Neural progenitor cell (in vitro differentiated cells): ENCODE measurements around the gene CCDC106. TPM values are rescaled to one million over a fixed set of nuclear protein-coding genes. Genes with fewer than 3 reads are reported as not detected.

Experiments
- DNase-seq: peaks from one replicate; pipeline ENCODE4 v3.0.0-alpha.2; 2016; ENCODE audit warnings: low spot score
- H2AFZ ChIP-seq: fragments of 200-600 bp; sonication (generic); replicated peaks from 2 replicates; pipeline ENCODE4 v1.6.1; 2016; ENCODE audit warnings: antibody characterized with exemption
- H3F3A ChIP-seq: fragments of 200-600 bp; sonication (generic); 2 replicates; pipeline ENCODE4 v1.6.1; 2016; ENCODE audit warnings: antibody characterized with exemption, low read depth
- H3K27ac ChIP-seq: fragments of 200-600 bp; sonication (generic); 2 replicates; pipeline ENCODE4 v1.5.1; 2016; ENCODE audit warnings: mild to moderate bottlenecking
- H3K27me3 ChIP-seq: fragments of 200-600 bp; sonication (generic); 2 replicates; pipeline ENCODE4 v1.6.1; 2016; ENCODE audit warnings: mild to moderate bottlenecking, moderate library complexity
- H3K36me3 ChIP-seq: fragments of 200-600 bp; sonication (generic); 2 replicates; pipeline ENCODE4 v1.5.1; 2016
- H3K4me1 ChIP-seq: fragments of 200-600 bp; sonication (generic); 2 replicates; pipeline ENCODE4 v1.6.1; 2016; ENCODE audit warnings: mixed run types
- H3K4me2 ChIP-seq: fragments of 200-600 bp; sonication (generic); 2 replicates; pipeline ENCODE4 v1.6.1; 2016
- H3K4me3 ChIP-seq: fragments of 200-600 bp; sonication (generic); 2 replicates; pipeline ENCODE4 v1.5.1; 2016
- H3K79me2 ChIP-seq: fragments of 200-600 bp; sonication (generic); 2 replicates; pipeline ENCODE4 v1.6.1; 2016; ENCODE audit warnings: low read depth
- H3K9ac ChIP-seq: fragments of 200-600 bp; sonication (generic); 2 replicates; pipeline ENCODE4 v1.6.1; 2016
- H3K9me3 ChIP-seq: fragments of 200-600 bp; sonication (generic); 2 replicates; pipeline ENCODE4 v1.5.1; 2016; ENCODE audit warnings: low read depth
- H4K20me1 ChIP-seq: fragments of 200-600 bp; sonication (generic); 2 replicates; pipeline ENCODE4 v1.6.1; 2016; ENCODE audit warnings: low read depth
- H3K27ac Mint-ChIP-seq: 3 replicates; pipeline ENCODE4 v1.8.0; 2021; ENCODE audit warnings: mixed read lengths
- H3K27me3 Mint-ChIP-seq: 2 replicates; pipeline ENCODE4 v1.8.0; 2022; ENCODE audit warnings: low read depth, mild to moderate bottlenecking, inconsistent platforms, moderate library complexity, mixed read lengths; ENCODE audit not compliant: insufficient read depth
- H3K36me3 Mint-ChIP-seq: 3 replicates; pipeline ENCODE4 v1.8.0; 2021; ENCODE audit warnings: mixed read lengths
- H3K4me1 Mint-ChIP-seq: 3 replicates; pipeline ENCODE4 v1.8.0; 2021; ENCODE audit warnings: mixed read lengths
- H3K4me3 Mint-ChIP-seq: 3 replicates; pipeline ENCODE4 v1.8.0; 2021; ENCODE audit warnings: mild to moderate bottlenecking, moderate library complexity, mixed read lengths
- H3K9me3 Mint-ChIP-seq: 3 replicates; pipeline ENCODE4 v1.8.0; 2020; ENCODE audit warnings: mixed read lengths
- EZH2 ChIP-seq: fragments of 200-600 bp; sonication (generic); IDR thresholded peaks from 2 replicates; pipeline ENCODE4 v1.6.1; 2017; ENCODE audit warnings: antibody characterized with exemption, mild to moderate bottlenecking, moderate library complexity
- EZH2phosphoT487 ChIP-seq: fragments of 200-600 bp; sonication (generic); IDR thresholded peaks from 2 replicates; pipeline ENCODE4 v1.6.1; 2017; ENCODE audit warnings: antibody characterized with exemption
- total RNA-seq: library from RNA; depleted of rRNA; stranded (reverse); fragments of >200 nt; gene quantifications from 2 replicates; pipeline ENCODE4 v1.2.3, GENCODE V29; 2015; ENCODE audit warnings: low replicate concordance
- TF ChIP-seq, protein P1 (sequence below): fragments of 200-600 bp; sonication (generic); IDR thresholded peaks from 2 replicates; pipeline ENCODE4 v1.5.1; 2017; ENCODE audit warnings: antibody characterized with exemption, mild to moderate bottlenecking

CCDC106 gene
- total RNA-seq, 1 donor from 2014 or later: 7.6 TPM

DNA sequence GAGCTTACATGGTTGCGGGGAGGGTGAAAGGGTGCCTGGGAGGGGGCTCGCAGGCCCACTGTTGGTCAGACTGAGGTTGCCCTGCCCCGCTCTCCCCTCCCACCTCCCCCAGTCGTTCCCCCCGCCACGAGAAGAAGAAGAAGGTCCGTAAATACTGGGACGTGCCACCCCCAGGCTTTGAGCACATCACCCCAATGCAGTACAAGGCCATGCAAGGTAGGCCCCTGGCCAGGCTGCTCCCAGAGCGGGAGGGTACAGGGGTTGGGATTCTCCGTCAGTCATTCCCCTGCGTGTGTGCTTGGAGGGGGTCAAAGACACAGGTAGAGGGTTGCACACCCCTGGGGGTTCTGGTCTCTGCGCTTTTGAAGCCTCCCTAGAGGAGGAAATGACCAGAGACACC is 12.4 kb downstream of the CCDC106 start:
- Mint-ChIP-seq H3K27me3 (no peaks in the 10 kb centered on the region), H3K4me3 (no peak overlapping the region), H3K9me3 (no peaks in the 10 kb centered on the region), H3K4me1 (peaks cover 28% of the 10 kb centered on the region), H3K36me3 (peaks cover 29% of the 10 kb centered on the region), H3K27ac (no peak overlapping the region)
- Histone ChIP-seq H3K9me3 (no peaks in the 10 kb centered on the region), H4K20me1 (peaks cover 89% of the 10 kb centered on the region), H3K36me3 (no peaks in the 10 kb centered on the region), H3K9ac (no peak overlapping the region), H3F3A (peaks cover under 1% of the 10 kb centered on the region), H3K27ac (no peak overlapping the region), H3K4me1 (peaks cover 18% of the 10 kb centered on the region), H3K27me3 (no peaks in the 10 kb centered on the region), H2AFZ (no peak overlapping the region), H3K79me2 (peaks cover 98% of the 10 kb centered on the region), H3K4me3 (no peak overlapping the region), H3K4me2 (no peak overlapping the region)
- no peak for DNase-seq
- TF ChIP-seq EZH2phosphoT487: no peak
- TF ChIP-seq, protein P1, sequence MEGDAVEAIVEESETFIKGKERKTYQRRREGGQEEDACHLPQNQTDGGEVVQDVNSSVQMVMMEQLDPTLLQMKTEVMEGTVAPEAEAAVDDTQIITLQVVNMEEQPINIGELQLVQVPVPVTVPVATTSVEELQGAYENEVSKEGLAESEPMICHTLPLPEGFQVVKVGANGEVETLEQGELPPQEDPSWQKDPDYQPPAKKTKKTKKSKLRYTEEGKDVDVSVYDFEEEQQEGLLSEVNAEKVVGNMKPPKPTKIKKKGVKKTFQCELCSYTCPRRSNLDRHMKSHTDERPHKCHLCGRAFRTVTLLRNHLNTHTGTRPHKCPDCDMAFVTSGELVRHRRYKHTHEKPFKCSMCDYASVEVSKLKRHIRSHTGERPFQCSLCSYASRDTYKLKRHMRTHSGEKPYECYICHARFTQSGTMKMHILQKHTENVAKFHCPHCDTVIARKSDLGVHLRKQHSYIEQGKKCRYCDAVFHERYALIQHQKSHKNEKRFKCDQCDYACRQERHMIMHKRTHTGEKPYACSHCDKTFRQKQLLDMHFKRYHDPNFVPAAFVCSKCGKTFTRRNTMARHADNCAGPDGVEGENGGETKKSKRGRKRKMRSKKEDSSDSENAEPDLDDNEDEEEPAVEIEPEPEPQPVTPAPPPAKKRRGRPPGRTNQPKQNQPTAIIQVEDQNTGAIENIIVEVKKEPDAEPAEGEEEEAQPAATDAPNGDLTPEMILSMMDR: no peak
- TF ChIP-seq EZH2: no peak

DNA sequence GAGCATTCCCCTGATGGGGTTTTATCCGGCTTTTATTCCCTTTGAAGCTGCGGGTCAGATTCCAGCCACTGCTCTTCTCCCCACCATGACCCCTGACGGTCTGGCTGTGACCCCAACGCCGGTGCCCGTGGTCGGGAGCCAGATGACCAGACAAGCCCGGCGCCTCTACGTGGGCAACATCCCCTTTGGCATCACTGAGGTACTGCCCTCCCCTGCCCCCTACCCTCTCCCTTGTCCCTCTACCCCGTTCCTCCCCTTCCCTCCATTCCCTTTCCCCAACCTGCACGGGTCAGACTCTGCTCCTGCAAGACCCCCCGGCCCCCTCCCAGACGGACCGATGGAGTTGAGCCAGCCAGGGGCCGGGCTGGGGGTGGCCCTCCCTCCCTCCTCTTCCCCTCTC is 13.0 kb downstream of the CCDC106 start:
- Histone ChIP-seq H3K36me3 (no peaks in the 10 kb centered on the region), H3K4me3 (no peak overlapping the region), H2AFZ (no peak overlapping the region), H3K9me3 (no peaks in the 10 kb centered on the region), H3K27me3 (no peaks in the 10 kb centered on the region), H4K20me1 (peaks cover 90% of the 10 kb centered on the region), H3K4me2 (no peak overlapping the region), H3K27ac (no peak overlapping the region), H3K4me1 (peaks cover 18% of the 10 kb centered on the region), H3K79me2 (peaks cover 98% of the 10 kb centered on the region), H3F3A (no peaks in the 10 kb centered on the region), H3K9ac (no peak overlapping the region)
- H3K4me1 Mint-ChIP-seq: peaks cover 24% of the 10 kb centered on the region
- H3K9me3 Mint-ChIP-seq: no peaks in the 10 kb centered on the region
- H3K27me3 Mint-ChIP-seq: no peaks in the 10 kb centered on the region
- TF ChIP-seq EZH2: no peak
- DNase-seq: no peak
- H3K27ac Mint-ChIP-seq: no peak overlapping the region
- no peak overlapping the region for H3K4me3 Mint-ChIP-seq
- peaks cover 30% of the 10 kb centered on the region for H3K36me3 Mint-ChIP-seq

DNA sequence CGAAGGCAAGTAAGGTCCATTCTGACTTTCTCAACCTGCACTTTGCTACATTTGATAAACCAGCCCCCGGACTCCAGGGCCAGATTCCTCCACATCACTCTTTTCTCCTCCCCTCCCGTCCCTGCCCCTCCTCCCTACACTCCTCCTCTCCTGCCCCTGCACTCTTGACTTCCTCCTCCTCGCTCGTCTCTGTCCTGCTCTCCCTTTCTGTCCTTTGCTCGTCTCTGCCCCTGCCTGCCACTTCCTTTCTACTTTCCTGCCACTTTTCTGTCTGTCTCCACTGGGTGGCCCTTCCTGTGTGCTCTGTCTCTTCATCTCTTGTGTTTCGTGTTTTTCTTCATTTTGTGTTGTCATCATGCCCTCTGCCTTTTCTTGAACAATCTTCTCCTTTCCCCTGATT is 13.8 kb downstream of the CCDC106 start:
- no peak overlapping the region for H3K27ac ChIP-seq
- no peaks in the 10 kb centered on the region for H3K36me3 ChIP-seq
- no peak overlapping the region for H3K4me3 ChIP-seq
- H2AFZ ChIP-seq: no peak overlapping the region
- no peaks in the 10 kb centered on the region for H3K9me3 ChIP-seq
- no peak overlapping the region for H3K9ac ChIP-seq
- Mint-ChIP-seq H3K27ac (no peak overlapping the region), H3K9me3 (no peaks in the 10 kb centered on the region), H3K36me3 (peaks cover 30% of the 10 kb centered on the region), H3K4me3 (peak overlapping the region; percentile 11), H3K4me1 (peaks cover 16% of the 10 kb centered on the region), H3K27me3 (no peaks in the 10 kb centered on the region)
- peaks cover 12% of the 10 kb centered on the region for H3K4me1 ChIP-seq
- H3F3A ChIP-seq: no peaks in the 10 kb centered on the region
- H3K79me2 ChIP-seq: peaks cover 98% of the 10 kb centered on the region
- H4K20me1 ChIP-seq: peaks cover 90% of the 10 kb centered on the region
- H3K4me2 ChIP-seq: no peak overlapping the region
- no peaks in the 10 kb centered on the region for H3K27me3 ChIP-seq
- DNase-seq: no peak
- TF ChIP-seq, protein P1: no peak
- TF ChIP-seq EZH2 (no peak), EZH2phosphoT487 (no peak)

DNA sequence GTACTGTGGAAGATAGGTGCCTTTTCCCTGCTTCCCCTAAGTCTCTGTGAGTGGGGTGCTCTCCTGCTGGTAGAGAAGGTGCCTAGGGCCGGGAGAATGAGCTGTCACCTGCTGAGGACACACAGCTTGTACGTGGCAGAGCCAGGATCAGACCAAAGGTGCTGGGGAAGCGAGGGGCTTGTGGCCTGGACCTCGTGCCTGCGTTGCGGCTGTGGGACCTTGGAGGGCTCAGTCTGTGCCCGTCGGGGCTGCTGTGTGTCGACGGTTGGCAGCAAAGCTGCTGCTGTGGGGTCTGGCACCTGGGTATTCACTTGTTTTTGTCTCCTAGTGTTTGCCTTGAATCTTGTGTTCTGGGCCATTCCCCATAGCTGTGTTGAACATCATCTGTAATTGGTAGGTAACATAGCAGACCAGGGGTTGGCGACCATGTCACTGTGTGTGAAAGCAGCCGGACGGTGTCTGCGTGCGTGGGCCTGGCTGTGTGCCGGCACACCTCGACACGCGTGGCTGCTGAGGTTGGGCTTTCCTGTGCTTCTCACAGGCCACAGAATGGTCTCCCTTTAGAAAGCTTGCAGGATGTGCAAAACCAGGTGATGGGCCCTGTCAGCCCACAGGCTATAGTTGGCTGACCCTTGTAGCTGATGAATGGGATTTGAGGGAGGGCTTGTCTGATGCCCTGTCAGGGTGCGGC is 16.0 kb downstream of the CCDC106 start:
- H3K27me3 Mint-ChIP-seq: no peaks in the 10 kb centered on the region
- no peak overlapping the region for H3K4me2 ChIP-seq
- H3K4me3 Mint-ChIP-seq: no peak overlapping the region
- H3K4me1 ChIP-seq: no peaks in the 10 kb centered on the region
- no peaks in the 10 kb centered on the region for H3K9me3 ChIP-seq
- H3K36me3 Mint-ChIP-seq: peaks cover 28% of the 10 kb centered on the region
- H3K79me2 ChIP-seq: peaks cover 94% of the 10 kb centered on the region
- no peaks in the 10 kb centered on the region for H3K27me3 ChIP-seq
- H3K4me1 Mint-ChIP-seq: peaks cover 6% of the 10 kb centered on the region
- TF ChIP-seq, protein P1: no peak
- no peak for TF ChIP-seq EZH2phosphoT487
- no peak for TF ChIP-seq EZH2
- no peaks in the 10 kb centered on the region for H3K36me3 ChIP-seq
- H3K27ac Mint-ChIP-seq: no peak overlapping the region
- H3F3A ChIP-seq: no peaks in the 10 kb centered on the region
- peaks cover 90% of the 10 kb centered on the region for H4K20me1 ChIP-seq
- no peak overlapping the region for H3K4me3 ChIP-seq
- no peak overlapping the region for H2AFZ ChIP-seq
- DNase-seq: no peak
- H3K9me3 Mint-ChIP-seq: no peaks in the 10 kb centered on the region
- no peak overlapping the region for H3K9ac ChIP-seq
- H3K27ac ChIP-seq: no peak overlapping the region
